IPS-18c (cell line): Measurements from ENCODE around the gene CPVL.

ENCODE experiments used
- H3K4me3 ChIP-seq: 2 replicates; pipeline ENCODE4 v1.7.0; 2013; ENCODE audit warnings: low read depth, mild to moderate bottlenecking, low read length, moderate library complexity; ENCODE audit not compliant: insufficient read depth
- H3K9me3 ChIP-seq: one replicate; pipeline ENCODE4 v1.6.1; 2013; ENCODE audit warnings: mild to moderate bottlenecking, low read length, moderate library complexity; ENCODE audit not compliant: control insufficient read depth, insufficient read depth

The CPVL gene

DNA sequence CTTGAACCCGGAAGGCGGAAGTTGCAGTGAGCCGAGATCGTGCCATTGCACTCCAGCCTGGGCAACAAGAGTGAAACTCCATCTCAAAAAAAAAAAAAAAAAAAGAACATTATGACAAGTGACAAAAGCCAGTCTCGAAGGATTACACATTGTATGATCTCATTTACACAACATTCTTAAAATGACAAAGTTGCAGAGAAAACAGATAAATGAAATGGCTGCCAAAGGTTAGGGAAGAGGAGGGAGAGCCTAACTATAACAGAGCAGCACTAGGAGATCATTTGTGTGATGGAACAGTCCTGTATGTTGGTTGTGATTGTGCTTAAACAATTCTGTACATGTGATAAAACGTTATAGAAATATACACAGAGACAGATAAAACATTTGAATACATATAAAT is 16.2 kb upstream of the CPVL start:
- Histone ChIP-seq H3K9me3 (no peaks in the 10 kb centered on the region), H3K4me3 (no peak overlapping the region)

- H3K9me3 ChIP-seq = no peaks in the 10 kb centered on the region
- H3K4me3 ChIP-seq = no peak overlapping the region
These were observed 14.9 kb upstream of the CPVL start for GRCh38 chr7:29161231-29161630.

DNA sequence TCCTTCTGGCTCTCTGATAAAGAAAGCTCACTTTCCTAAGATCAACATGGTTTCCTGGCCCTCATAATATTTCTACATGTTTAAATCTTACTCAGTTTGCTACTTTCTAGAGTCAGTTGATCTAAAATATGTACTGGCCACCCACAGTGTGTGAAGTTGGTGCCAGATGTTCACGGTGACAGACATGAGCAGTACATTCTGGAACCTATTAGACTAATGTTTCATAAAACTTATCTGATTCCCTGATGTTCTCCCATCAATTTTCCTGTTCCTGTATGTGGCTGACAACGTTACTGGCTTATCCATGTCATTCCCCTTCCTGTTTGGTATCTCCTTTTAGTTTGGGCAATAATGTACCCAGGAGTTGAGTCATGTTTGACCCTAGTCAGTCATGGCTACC is 13.7 kb upstream of the CPVL start:
- Histone ChIP-seq H3K4me3 (no peak overlapping the region), H3K9me3 (no peaks in the 10 kb centered on the region)

DNA sequence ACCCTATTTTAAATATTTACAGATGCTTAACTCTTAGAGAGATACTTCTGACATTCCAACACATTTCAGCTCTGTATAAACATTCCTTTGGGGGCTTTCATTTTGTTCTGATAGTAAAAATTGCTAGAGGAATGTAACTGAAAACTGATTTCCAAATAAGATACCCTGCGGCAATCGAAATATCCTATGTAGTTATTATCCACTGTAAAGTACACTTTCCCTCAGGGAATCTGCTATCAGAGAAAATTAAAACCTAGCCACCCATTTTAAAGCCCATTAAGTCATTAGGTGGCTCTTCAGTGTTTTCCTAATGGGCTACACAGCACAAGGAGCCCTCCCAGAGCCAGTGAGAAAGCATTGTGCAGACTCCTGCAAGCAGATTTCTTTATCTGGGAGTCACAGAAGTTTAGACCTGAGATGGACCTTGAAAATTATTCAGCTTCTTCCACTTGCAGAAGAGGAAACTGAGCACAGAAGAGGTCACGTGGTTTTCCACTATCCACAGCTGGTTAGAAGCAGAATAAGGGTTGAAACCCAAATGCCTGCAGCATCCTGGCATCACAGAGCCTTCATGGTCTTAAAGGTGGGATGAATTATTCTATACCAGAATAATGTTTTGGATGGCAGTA is 12.6 kb upstream of the CPVL start:
- Histone ChIP-seq H3K4me3 (no peak overlapping the region), H3K9me3 (no peaks in the 10 kb centered on the region)

DNA sequence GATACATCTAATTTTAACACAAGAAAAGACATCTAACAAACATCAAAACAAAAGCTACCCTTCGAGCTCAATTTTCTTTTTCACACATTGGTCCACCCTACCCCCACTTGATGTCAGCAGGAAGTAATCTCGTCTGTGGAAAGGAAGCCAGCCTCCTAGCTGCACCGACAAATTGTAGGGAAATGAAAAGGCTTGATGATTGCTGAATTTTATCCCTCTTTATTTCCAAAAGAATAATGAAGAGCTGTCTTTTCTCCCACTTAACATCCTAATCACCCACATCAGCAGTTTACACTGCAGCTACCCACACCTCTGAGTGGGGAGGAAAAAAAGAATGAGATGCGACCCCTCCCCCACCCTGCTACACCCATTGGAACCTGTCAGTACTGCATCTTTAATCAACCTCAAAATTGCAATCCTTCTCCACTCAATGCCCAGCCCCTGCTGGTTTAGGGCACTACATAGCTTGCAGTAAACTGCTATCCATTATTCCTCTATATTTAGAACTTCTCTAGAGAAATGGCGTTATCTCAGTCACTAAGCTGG is 10.6 kb upstream of the CPVL start:
- H3K4me3 ChIP-seq = no peak overlapping the region

DNA sequence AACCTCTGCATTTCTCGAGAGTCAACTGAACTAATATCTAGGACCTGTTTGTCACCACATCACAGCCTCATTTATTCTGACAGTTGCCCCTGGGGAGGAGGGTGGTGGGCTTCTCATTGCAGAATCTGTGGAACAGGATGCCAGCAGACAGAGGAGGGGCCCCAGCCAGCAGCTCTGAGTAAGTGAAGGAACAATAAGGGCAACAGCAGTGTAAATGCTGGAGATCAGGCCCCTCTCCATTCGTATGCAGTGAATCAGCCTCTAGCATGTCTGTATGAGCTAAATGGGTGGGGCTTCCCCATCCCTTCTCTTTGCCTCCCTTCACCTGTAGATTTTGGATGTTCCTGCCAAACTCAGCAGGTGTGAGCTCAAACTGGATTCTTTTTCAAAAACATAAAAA is 7.7 kb upstream of the CPVL start:
- H3K4me3 ChIP-seq = no peak overlapping the region
- peaks cover 3% of the 10 kb centered on the region for H3K9me3 ChIP-seq

More for the DNA sequence above, 10.6 kb upstream of the CPVL start:
- no peaks in the 10 kb centered on the region for H3K9me3 ChIP-seq

DNA sequence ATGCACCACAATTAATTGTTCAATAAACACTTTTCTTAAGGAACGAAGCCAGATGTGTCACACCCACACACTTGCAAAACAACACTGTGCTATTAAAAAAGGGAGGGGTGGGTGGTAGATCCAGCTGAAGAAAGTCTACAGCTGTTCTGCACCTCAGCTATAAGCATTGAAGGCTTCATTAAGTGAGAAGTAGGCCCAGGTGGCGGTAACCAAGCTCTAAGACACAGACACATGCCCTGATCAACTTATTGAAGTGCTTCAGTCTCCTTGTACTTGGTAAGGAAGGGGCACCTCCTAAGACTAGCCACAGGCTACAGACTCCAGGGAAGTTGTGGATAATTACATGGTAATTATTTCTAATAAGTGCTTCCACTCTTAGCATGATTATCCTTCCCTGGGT is 4.5 kb upstream of the CPVL start:
- H3K4me3 ChIP-seq = no peak overlapping the region

GRCh38 chr7:29149036-29149435 is 2.7 kb upstream of the CPVL start:
- H3K4me3 ChIP-seq = no peak overlapping the region
- peaks cover 6% of the 10 kb centered on the region for H3K9me3 ChIP-seq

More for the DNA sequence above, 4.5 kb upstream of the CPVL start:
- H3K9me3 ChIP-seq = peaks cover 6% of the 10 kb centered on the region

DNA sequence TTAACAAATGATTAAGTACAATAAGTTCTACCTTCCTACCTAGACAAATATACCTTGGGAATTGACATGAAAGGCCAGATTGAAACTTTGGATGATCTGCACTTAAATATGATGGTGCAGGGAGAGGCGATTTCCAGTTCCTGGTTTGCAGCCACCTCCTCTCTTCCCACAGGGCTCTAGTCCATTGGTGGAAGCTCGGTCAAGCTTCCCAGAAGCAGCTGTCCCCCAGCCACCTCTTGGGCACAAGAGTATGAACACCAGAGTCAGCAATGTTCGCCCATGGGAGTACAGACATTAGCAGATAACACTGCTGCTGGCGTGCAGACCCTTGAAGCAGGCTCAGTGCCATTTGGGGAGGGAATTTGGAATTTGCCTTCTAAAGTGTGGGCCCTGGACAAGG is 1.5 kb upstream of the CPVL start:
- H3K9me3 ChIP-seq = peaks cover 6% of the 10 kb centered on the region
- H3K4me3 ChIP-seq = no peak overlapping the region

DNA sequence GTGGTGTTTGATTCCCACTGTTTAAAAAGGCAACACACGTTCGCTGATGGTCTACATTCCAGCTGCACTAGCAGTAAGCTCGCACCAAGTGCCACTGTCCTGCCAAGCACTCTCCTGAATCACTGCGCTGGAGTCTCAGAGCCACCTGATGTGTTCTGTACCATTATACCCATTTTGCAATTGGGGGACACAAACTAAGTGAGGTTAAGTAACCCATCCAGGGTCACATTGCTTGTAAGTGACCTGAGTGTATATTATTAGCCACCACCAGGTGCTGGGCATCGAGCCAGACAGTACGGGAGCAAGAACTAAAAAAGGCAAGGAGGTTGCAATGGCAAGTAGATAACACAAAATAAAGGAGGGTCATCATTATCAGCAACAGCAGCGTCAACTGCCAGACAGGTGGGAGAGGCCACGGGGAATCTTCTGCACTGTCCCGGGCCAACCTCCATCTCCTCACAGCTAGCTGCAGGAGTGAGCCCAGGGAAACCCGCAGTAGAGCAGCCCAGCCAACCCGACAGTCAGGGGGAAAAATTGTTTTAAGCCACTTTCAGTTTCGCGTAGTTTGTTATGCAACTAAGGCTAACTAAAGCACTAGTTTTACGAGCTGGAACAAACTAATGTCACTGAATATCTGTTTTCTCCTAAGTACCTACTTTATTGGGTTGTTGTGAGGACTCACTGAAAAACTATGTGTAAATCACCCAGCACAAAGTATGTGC is 712 bp upstream of the CPVL start:
- peak overlapping the region; percentile 80 for H3K4me3 ChIP-seq
- peaks cover 6% of the 10 kb centered on the region for H3K9me3 ChIP-seq

- peak overlapping the region; percentile 80 for H3K4me3 ChIP-seq
These were observed 732 bp downstream of the CPVL start for GRCh38 chr7:29145553-29146056.

DNA sequence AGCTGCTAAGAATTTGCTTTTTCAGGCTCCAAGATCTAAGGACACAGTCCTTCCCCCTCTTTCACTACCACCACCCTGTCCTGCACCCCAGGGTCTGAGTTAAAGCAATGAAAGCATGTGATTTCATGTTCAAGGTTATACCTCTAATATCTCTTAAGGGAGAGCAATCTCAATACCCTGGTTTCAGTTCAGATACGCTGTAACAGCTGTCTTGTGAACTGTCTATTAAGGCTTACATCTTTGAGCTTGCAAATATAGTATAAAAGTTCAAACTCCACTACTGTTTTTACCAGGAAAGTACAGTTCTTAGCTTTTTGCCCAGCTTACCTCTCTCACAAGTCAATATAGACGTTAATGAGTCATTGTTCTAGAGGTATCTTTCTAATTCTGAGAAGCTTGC is 2.6 kb downstream of the CPVL start:
- Histone ChIP-seq H3K9me3 (peaks cover 3% of the 10 kb centered on the region), H3K4me3 (no peak overlapping the region)

More at GRCh38 chr7:29145553-29146056, 732 bp downstream of the CPVL start:
- peaks cover 6% of the 10 kb centered on the region for H3K9me3 ChIP-seq

GRCh38 chr7:29142021-29142727 is 4.2 kb downstream of the CPVL start:
- Histone ChIP-seq H3K9me3 (peaks cover 3% of the 10 kb centered on the region), H3K4me3 (no peak overlapping the region)

DNA sequence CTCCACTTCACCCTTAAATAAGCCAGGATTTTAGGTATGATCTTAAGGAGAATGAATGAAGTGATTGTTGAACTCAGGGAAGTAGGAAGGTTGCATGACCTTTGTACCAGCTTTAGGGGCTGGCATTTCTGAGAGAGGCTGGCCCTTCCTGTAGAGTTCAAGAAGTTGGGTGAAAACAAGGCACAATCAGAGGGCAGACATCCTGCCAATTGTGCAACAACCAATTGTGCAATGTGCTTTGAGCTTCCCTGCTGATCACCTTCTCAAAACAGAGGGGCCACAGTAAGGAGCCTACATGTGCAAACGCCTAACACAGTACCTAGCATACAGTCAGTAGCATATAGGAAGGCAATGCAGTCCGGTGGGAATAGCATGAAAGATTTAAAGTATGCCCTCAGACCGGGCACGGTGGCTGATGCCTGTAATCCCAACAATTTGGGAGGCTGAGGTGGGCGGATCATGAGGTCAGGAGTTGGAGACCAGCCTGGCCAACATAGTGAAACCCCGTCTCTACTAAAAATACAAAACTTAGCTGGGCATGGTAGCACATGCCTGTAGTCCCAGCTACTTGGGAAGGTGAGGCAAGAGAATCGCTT is 5.4 kb downstream of the CPVL start:
- Histone ChIP-seq H3K4me3 (no peak overlapping the region), H3K9me3 (peaks cover under 1% of the 10 kb centered on the region)

GRCh38 chr7:29139796-29140195 is 6.5 kb downstream of the CPVL start:
- no peak overlapping the region for H3K4me3 ChIP-seq
- H3K9me3 ChIP-seq = no peaks in the 10 kb centered on the region

DNA sequence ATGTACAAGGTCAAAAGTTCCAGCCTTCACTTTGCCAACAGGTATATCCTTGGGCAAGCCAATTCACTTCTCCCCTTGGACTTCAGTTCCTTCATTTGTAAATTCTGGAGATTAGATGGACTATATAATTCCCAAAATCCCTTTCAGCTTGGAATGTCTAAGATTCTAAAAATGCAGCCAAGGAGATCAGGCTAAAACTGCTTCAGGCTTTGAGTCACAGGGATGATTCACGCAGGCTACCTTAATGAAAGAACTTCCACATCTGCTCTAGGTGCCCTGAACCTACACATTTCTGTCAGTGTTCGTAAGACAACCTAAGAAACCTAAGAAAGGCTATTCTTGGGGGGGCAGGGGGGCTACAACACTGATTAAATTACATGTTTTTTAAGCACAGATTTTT is 7.1 kb downstream of the CPVL start:
- no peak overlapping the region for H3K4me3 ChIP-seq

DNA sequence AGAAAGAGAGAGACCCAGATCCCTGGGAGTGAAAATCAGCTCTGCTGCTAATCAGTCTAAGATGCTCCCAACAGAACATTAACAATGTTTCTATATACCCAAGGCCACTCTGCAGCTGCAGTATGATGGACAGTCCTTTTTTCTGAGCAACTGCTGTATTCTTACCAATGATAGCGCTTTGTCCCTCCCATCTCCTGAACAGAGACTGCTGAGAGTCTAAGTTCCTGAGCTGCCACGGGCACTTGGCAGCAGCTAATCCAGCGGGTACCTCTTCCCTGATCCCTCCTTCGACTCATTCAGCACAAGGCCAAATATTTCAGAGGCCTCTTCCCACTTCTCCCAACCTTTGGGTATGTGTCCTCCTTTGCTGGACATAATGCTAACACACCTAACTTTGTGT is 7.7 kb downstream of the CPVL start:
- Histone ChIP-seq H3K9me3 (no peaks in the 10 kb centered on the region), H3K4me3 (no peak overlapping the region)

More for the DNA sequence above, 7.1 kb downstream of the CPVL start:
- H3K9me3 ChIP-seq = no peaks in the 10 kb centered on the region
